ENCODE measurements around the gene PISD. TPM values are rescaled to one million over a fixed set of nuclear protein-coding genes. Genes with fewer than 3 reads are reported as not detected.

The PISD gene
- total and polyA plus RNA-seq, 2 donors (not counting 3 experiments of a cell fraction or from before 2014, with no cell fraction given), result 53.4 to 58.0 TPM

- TF ChIP-seq POLR2AphosphoS5 (IDR thresholded peaks at IDR 0.05; ENCODE audit: insufficient read depth, low read depth, low read length), result no peak
- H3K36me3 ChIP-seq (ENCODE audit: control insufficient read depth in 2 of 2, extremely low read depth in 1 of 2, insufficient read depth in 2 of 2, low read length in 2 of 2), result peaks cover 2 to 8% of the 10 kb centered on the region in 2 experiments
- no peaks in the 10 kb centered on the region for H3K9me3 ChIP-seq (replicated peaks; ENCODE audit: control insufficient read depth, insufficient read depth, low read length)
- intact Hi-C loops (cut with micrococcal nuclease), result no loop called here
- ChIA-PET CTCF (interaction anchor here (1.3 kb wide), 1 partner anchor 16 kb away, joined by 4 read pairs; no protein-coding TSS in a partner anchor), POLR2A (no interaction called here)
- dilution Hi-C loops (cut with MboI; ENCODE audit: extremely low pct_ligation_motif_present, low sequenced_read_pairs), result no loop called here
- DNase-seq (ENCODE audit: low read depth, low spot score), result no peak
- FAIRE-seq, result no peak
- no TSS peak for BruUV-seq (replicated peaks)
- no peaks in the 10 kb centered on the region for H4K20me1 ChIP-seq (replicated peaks; ENCODE audit: control insufficient read depth, extremely low read depth, insufficient read depth, low read length)
- no peaks in the 10 kb centered on the region for H3K4me1 ChIP-seq (ENCODE audit: control insufficient read depth, extremely low read depth, insufficient read depth, low read length)
- H2AFZ ChIP-seq (ENCODE audit: low read depth, low read length), result no peak overlapping the region
- H3K79me2 ChIP-seq (ENCODE audit: control insufficient read depth, insufficient read depth, low read length), result no peaks in the 10 kb centered on the region
- H3K4me2 ChIP-seq (ENCODE audit: insufficient read depth, low read length), result no peak overlapping the region
- H3K4me3 ChIP-seq (replicated peaks in 1 of 3; ENCODE audit: insufficient read depth in 1 of 3, low read depth in 1 of 3, low read length in 3 of 3), result no peak overlapping the region
- no peak overlapping the region for H3K9ac ChIP-seq (replicated peaks; ENCODE audit: extremely low read depth, insufficient read depth, low read length)
- no peaks in the 10 kb centered on the region for H3K9me1 ChIP-seq (replicated peaks; ENCODE audit: control insufficient read depth, extremely low read depth, insufficient read depth, low read length)
- H3K27me3 ChIP-seq (ENCODE audit: control insufficient read depth in 2 of 2, insufficient read depth in 2 of 2, low read length in 2 of 2), result no peaks in the 10 kb centered on the region
- H3K27ac ChIP-seq (ENCODE audit: insufficient read depth, low read depth, low read length), result no peak overlapping the region
These were observed 89.1 kb downstream of the PISD start for GRCh38 chr22:31572939-31573338.

GRCh38 chr22:31569126-31569525 lies 92.9 kb downstream of the PISD start:
- Histone ChIP-seq H3K27ac (ENCODE audit: insufficient read depth, low read depth, low read length) (no peak overlapping the region), H3K9ac (replicated peaks; ENCODE audit: extremely low read depth, insufficient read depth, low read length) (no peak overlapping the region), H3K36me3 (ENCODE audit: control insufficient read depth in 2 of 2, extremely low read depth in 1 of 2, insufficient read depth in 2 of 2, low read length in 2 of 2) (peaks cover 1 to 5% of the 10 kb centered on the region in 2 experiments), H3K9me3 (replicated peaks; ENCODE audit: control insufficient read depth, insufficient read depth, low read length) (no peaks in the 10 kb centered on the region), H3K9me1 (replicated peaks; ENCODE audit: control insufficient read depth, extremely low read depth, insufficient read depth, low read length) (no peaks in the 10 kb centered on the region), H3K79me2 (ENCODE audit: control insufficient read depth, insufficient read depth, low read length) (no peaks in the 10 kb centered on the region), H3K27me3 (ENCODE audit: control insufficient read depth in 2 of 2, insufficient read depth in 2 of 2, low read length in 2 of 2) (no peaks in the 10 kb centered on the region), H2AFZ (ENCODE audit: low read depth, low read length) (no peak overlapping the region), H4K20me1 (replicated peaks; ENCODE audit: control insufficient read depth, extremely low read depth, insufficient read depth, low read length) (no peaks in the 10 kb centered on the region), H3K4me2 (ENCODE audit: insufficient read depth, low read length) (no peak overlapping the region), H3K4me1 (ENCODE audit: control insufficient read depth, extremely low read depth, insufficient read depth, low read length) (no peaks in the 10 kb centered on the region), H3K4me3 (replicated peaks in 1 of 3; ENCODE audit: insufficient read depth in 1 of 3, low read depth in 1 of 3, low read length in 3 of 3) (no peak overlapping the region)
- TF ChIP-seq EZH2 (IDR thresholded peaks at IDR 0.05; ENCODE audit: borderline replicate concordance, low read depth, low read length, severe bottlenecking) (no peak), POLR2A (IDR thresholded peaks at IDR 0.05; ENCODE audit: low read depth, low read length) (no peak), FOS (IDR thresholded peaks at IDR 0.05; ENCODE audit: borderline replicate concordance, insufficient read depth, low read length) (no peak), CTCF (IDR thresholded peaks at IDR 0.05; ENCODE audit: extremely low read depth in 1 of 2, insufficient read depth in 1 of 2, low read depth in 1 of 2, low read length in 2 of 2) (no peak), JUN (IDR thresholded peaks at IDR 0.05; ENCODE audit: borderline replicate concordance, insufficient read depth, insufficient read length, low read depth) (no peak), GATA2 (IDR thresholded peaks at IDR 0.05; ENCODE audit: insufficient read depth, insufficient read length, low read depth, low read length) (no peak), MAX (IDR thresholded peaks at IDR 0.05; ENCODE audit: insufficient read depth, insufficient read length) (no peak)
- ChIA-PET CTCF (interaction anchor here (3.9 kb wide), 1 partner anchor 13 kb away, joined by 17 read pairs; no protein-coding TSS in a partner anchor), POLR2A (no interaction called here)
- no peak for DNase-seq (ENCODE audit: low read depth, low spot score)
- no TSS peak for BruUV-seq (replicated peaks)
- intact Hi-C loops (cut with micrococcal nuclease) (no loop called here), dilution Hi-C loops (cut with MboI; ENCODE audit: extremely low pct_ligation_motif_present, low sequenced_read_pairs) (no loop called here)
- FAIRE-seq, result no peak
